Measurements from ENCODE around the gene TREM1. TPM values are rescaled to one million over a fixed set of nuclear protein-coding genes. Genes with fewer than 3 reads are reported as not detected.
"Not testable (repeated sequence)": the region's sequence is repeated elsewhere in the genome, so short reads cannot be mapped to it uniquely, and the experiment has no call there.

TREM1 gene
- total RNA-seq, 4 donors from 2014 or later: 2.1 TPM; not detected in 3

DNA sequence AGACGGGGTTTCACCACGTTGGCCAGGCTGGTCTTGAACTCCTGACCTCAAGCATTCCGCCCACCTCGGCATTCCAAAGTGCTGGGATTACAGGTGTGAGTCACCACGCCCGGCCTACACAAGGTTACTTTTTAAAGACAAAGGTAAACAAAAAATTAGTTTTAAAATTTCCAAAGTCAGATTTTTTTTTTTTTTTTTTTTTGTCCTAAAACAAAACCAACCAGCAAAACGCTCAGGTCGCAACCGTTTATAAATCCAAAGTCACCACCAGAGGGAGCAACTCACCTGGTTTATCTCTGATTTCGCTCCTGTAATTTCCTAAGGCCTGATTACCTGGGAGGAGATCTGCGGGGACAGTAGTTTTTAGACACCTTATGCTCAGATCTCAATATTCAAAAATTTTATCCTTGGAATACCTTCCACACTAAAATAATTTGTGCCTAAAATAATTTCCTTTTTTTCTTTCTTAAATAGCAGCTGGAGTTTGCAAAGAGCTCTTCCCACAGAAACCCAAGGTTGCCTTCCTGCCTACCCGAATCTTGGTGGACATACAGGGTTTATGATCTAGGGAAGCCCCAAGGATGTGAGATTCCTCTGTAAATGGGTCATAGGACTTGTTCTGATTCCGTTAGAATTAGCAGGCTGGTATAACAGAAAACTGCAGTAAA lies 19.8 kb upstream of the TREM1 start:
- Histone ChIP-seq H3K27me3 (no peaks in the 10 kb centered on the region), H3K9me3 (no peaks in the 10 kb centered on the region), H3K27ac (no peak overlapping the region), H3K36me3 (no peaks in the 10 kb centered on the region), H3K4me3 (no peak overlapping the region), H3K4me1 (no peaks in the 10 kb centered on the region)
- peak in 2 of 3 donors; percentile 52 to 61 for DNase-seq
- no peak for TF ChIP-seq POLR2A (IDR thresholded peaks at IDR 0.05)
- TF ChIP-seq, protein P1, sequence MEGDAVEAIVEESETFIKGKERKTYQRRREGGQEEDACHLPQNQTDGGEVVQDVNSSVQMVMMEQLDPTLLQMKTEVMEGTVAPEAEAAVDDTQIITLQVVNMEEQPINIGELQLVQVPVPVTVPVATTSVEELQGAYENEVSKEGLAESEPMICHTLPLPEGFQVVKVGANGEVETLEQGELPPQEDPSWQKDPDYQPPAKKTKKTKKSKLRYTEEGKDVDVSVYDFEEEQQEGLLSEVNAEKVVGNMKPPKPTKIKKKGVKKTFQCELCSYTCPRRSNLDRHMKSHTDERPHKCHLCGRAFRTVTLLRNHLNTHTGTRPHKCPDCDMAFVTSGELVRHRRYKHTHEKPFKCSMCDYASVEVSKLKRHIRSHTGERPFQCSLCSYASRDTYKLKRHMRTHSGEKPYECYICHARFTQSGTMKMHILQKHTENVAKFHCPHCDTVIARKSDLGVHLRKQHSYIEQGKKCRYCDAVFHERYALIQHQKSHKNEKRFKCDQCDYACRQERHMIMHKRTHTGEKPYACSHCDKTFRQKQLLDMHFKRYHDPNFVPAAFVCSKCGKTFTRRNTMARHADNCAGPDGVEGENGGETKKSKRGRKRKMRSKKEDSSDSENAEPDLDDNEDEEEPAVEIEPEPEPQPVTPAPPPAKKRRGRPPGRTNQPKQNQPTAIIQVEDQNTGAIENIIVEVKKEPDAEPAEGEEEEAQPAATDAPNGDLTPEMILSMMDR (IDR thresholded peaks at IDR 0.05): peak; percentile 25 to 69 (median 62)

DNA sequence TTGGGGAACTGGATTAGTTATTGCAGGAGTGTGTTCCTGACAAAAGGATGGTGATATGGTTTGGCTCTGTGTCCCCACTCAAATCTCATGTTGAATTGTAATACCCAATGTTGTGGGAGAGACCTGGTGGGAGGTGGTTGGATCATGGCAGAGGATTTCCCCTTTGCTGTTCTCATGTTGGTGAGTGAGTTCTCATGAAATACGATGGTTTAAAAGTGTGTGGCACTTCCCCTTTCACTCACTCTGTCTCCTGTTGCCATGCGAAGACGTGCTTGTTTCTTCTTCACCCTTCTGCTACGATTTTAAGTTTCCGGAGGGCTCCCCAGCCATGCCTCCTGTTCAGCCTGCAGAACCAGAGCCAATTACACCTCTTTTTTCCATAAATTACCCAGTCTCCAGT lies 16.2 kb upstream of the TREM1 start:
- Histone ChIP-seq H3K9me3 (no peaks in the 10 kb centered on the region), H3K36me3 (no peaks in the 10 kb centered on the region), H3K27ac (no peak overlapping the region), H3K4me1 (peaks cover 0 to 5% (median 0%) of the 10 kb centered on the region in 4 donors), H3K4me3 (no peak overlapping the region), H3K27me3 (no peaks in the 10 kb centered on the region)
- DNase-seq: no peak
- no peak for TF ChIP-seq POLR2A (IDR thresholded peaks at IDR 0.05)
- TF ChIP-seq, protein P1 (IDR thresholded peaks at IDR 0.05): no peak

DNA sequence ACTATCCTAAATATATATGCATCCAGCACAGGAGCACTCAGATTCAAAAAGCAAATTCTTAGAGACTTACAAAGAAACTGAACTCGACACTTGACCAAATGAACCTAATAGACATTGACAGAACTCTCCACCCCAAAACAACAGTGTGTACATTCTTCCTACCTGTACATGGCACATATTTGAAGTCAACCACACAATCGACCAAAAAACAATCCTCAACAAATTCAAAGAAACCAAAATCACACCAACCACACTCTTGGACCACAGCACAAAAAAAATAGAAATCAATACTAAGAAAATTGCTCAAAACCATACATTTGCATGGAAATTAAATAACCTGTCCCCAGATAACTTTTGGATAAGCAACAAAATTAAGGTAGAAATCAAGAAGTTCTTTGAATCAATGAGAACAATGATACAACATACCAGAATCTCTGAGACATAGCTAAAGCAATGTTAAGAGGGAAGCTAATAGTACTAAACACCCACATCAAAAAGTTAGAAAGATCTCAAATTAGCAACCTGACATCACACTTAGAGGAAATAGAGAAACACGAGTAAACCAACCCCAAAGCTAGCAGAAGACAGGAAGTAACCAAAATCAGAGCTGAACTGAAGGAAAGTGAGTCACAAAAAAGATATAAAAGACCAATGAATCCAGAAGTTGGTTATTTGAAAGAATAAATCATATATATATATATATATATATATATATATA lies 12.5 kb upstream of the TREM1 start:
- no peak for DNase-seq
- Histone ChIP-seq H3K9me3 (no peaks in the 10 kb centered on the region), H3K36me3 (no peaks in the 10 kb centered on the region), H3K4me3 (no peak overlapping the region), H3K27ac (no peak overlapping the region), H3K4me1 (peaks cover 0 to 5% (median 0%) of the 10 kb centered on the region in 4 donors), H3K27me3 (no peaks in the 10 kb centered on the region)
- TF ChIP-seq, protein P1 (IDR thresholded peaks at IDR 0.05): no peak
- no peak for TF ChIP-seq POLR2A (IDR thresholded peaks at IDR 0.05)

DNA sequence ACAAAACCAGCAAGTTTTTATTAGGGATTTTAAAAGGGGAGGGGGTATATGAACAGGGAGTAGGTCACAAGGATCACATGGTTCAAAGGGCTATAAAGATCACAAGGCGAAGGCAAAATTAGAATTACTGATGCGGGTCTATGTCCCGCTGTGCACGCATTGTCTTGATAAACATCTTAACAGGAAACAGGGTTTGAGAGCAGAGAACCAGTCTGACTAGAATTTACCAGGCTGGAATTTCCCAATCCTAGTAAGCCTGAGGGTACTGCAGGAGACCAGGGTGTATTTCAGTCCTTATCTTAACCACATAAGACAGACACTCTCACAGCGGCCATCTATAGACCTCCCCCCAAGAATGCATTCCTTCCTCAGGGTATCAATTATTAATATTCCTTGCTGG lies 10.8 kb upstream of the TREM1 start:
- not testable (repeated sequence) for H3K27ac ChIP-seq, DNase-seq, H3K4me1 ChIP-seq, H3K27me3 ChIP-seq, H3K9me3 ChIP-seq, H3K4me3 ChIP-seq, H3K36me3 ChIP-seq

DNA sequence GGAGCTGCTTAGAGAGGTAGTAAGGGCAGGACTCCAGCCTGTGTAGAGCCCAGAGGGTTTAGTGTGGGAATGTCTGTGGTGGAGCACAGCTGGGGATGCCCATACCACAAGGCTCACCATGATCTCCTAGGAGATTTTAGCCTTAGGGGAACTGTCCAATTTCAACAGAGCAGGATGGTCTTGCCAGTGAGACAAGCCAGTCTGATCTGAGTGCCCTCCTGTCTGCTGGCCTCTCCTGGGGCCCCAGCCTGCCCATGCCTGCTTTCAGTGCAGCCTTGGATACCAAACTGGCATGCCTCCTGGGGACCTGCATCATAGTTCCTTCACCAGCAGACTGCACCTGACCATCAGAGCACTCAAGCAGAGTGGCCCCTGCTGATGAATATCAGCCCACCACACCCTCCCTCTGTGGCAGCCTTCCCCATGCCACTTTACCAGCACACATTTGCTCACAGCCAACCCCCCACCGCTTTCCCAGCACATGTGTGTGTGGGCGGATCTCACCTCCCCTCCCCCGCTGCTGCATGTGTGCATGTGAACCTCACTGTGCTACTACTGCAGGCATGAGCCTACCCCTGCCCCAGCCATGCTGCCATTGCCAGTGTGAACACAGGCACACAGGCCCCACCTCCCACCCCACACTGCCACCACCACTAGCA lies 7.9 kb upstream of the TREM1 start:
- Histone ChIP-seq H3K27ac (no peak overlapping the region), H3K9me3 (no peaks in the 10 kb centered on the region), H3K4me1 (peaks cover 0 to 5% (median 0%) of the 10 kb centered on the region in 4 donors), H3K4me3 (no peak overlapping the region), H3K27me3 (no peaks in the 10 kb centered on the region), H3K36me3 (no peaks in the 10 kb centered on the region)
- TF ChIP-seq, protein P1 (IDR thresholded peaks at IDR 0.05): no peak
- no peak for TF ChIP-seq POLR2A (IDR thresholded peaks at IDR 0.05)
- DNase-seq: no peak

DNA sequence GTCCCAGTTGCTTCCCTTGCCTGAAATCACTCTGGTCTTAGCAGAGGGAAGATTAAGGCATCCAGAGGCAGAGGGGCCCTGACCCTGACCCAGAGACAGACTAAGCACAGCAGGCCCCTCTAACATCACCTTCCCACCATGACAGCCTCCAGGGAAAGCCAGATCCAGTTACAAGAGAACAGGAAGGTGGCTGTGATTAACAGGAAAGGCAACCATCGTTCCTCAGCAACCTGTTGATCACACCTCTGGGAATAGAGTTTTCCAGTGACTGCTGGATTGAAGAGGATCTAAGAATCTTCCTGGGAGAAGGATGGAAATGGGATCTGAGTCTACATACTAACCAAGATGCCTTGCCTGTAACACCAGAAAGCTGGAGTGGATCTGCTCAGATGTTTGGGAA lies 5.2 kb upstream of the TREM1 start:
- H3K4me1 ChIP-seq: no peaks in the 10 kb centered on the region
- H3K27ac ChIP-seq: no peak overlapping the region
- H3K27me3 ChIP-seq: no peaks in the 10 kb centered on the region
- H3K36me3 ChIP-seq: no peaks in the 10 kb centered on the region
- DNase-seq: no peak
- no peaks in the 10 kb centered on the region for H3K9me3 ChIP-seq
- TF ChIP-seq, protein P1 (IDR thresholded peaks at IDR 0.05): no peak
- no peak for TF ChIP-seq POLR2A (IDR thresholded peaks at IDR 0.05)
- H3K4me3 ChIP-seq: no peak overlapping the region
